OCI-LY1 (cell line): ENCODE results near the gene TNIP1.

Experiments used
- H2AFZ ChIP-seq: fragments of 200-600 bp; sonication (generic), shearing (Covaris generic); 2 replicates; pipeline ENCODE4 v1.6.0; 2014; ENCODE audit warnings: antibody characterized with exemption, mild to moderate bottlenecking, low read length
- H3F3A ChIP-seq: fragments of 200-600 bp; sonication (generic), shearing (Covaris generic); 2 replicates; pipeline ENCODE4 v1.6.0; 2014; ENCODE audit warnings: mild to moderate bottlenecking, antibody characterized with exemption, low read length, moderate library complexity; ENCODE audit not compliant: insufficient read depth
- H3K27ac ChIP-seq: fragments of 200-600 bp; sonication (generic); 2 replicates; pipeline ENCODE4 v1.5.1; 2014; ENCODE audit warnings: low read length, mixed run types, mild to moderate bottlenecking, low read depth; ENCODE audit not compliant: poor library complexity, severe bottlenecking
- H3K27me3 ChIP-seq: fragments of 200-600 bp; sonication (generic); 2 replicates; pipeline ENCODE4 v1.6.0; 2014; ENCODE audit warnings: antibody characterized with exemption, mild to moderate bottlenecking, low read length, moderate library complexity; ENCODE audit not compliant: insufficient read depth
- H3K36me3 ChIP-seq: fragments of 200-600 bp; sonication (generic); 2 replicates; pipeline ENCODE4 v1.6.1; 2014; ENCODE audit warnings: mild to moderate bottlenecking, antibody characterized with exemption, low read length, moderate library complexity, mixed read lengths; ENCODE audit not compliant: insufficient read depth
- H3K4me1 ChIP-seq: fragments of 200-600 bp; sonication (generic); 2 replicates; pipeline ENCODE4 v1.5.1; 2014; ENCODE audit warnings: mild to moderate bottlenecking, low read length, moderate library complexity; ENCODE audit not compliant: insufficient read depth, severe bottlenecking
- H3K4me2 ChIP-seq: fragments of 200-600 bp; sonication (generic), shearing (Covaris generic); 2 replicates; pipeline ENCODE4 v1.6.1; 2014; ENCODE audit warnings: low read length
- H3K4me3 ChIP-seq: fragments of 200-600 bp; sonication (generic); 2 replicates; pipeline ENCODE4 v1.5.1; 2014; ENCODE audit warnings: low read length, low read depth, mild to moderate bottlenecking, mixed read lengths; ENCODE audit not compliant: poor library complexity, severe bottlenecking
- H3K79me2 ChIP-seq: fragments of 200-600 bp; shearing (Covaris generic); 2 replicates; pipeline ENCODE4 v1.6.1; 2016; ENCODE audit warnings: mixed run types, low read length, mixed read lengths; ENCODE audit not compliant: insufficient read depth
- H3K9ac ChIP-seq: fragments of 200-600 bp; sonication (generic), shearing (Covaris generic); 2 replicates; pipeline ENCODE4 v1.6.1; 2014; ENCODE audit warnings: mild to moderate bottlenecking, low read length, mixed read lengths
- H3K9me2 ChIP-seq: fragments of 200-600 bp; sonication (generic), shearing (Covaris generic); 2 replicates; pipeline ENCODE4 v1.6.1; 2014; ENCODE audit warnings: low read depth, mild to moderate bottlenecking, low read length, mixed read lengths
- H3K9me3 ChIP-seq: fragments of 200-600 bp; shearing (Covaris generic); 2 replicates; pipeline ENCODE4 v1.6.1; 2014; ENCODE audit warnings: low read length, mixed read lengths
- H4K20me1 ChIP-seq: fragments of 200-600 bp; sonication (generic), shearing (Covaris generic); 2 replicates; pipeline ENCODE4 v1.6.0; 2016; ENCODE audit warnings: mild to moderate bottlenecking, low read length; ENCODE audit not compliant: insufficient read depth
- CTCF ChIP-seq: fragments of 200-600 bp; sonication (generic), shearing (Covaris generic); IDR thresholded peaks from 2 replicates; pipeline ENCODE4 v1.5.1; 2017; ENCODE audit warnings: mild to moderate bottlenecking, antibody characterized with exemption, low read length, moderate library complexity, mixed read lengths
- EZH2 ChIP-seq: fragments of 200-600 bp; sonication (generic), shearing (Covaris generic); IDR thresholded peaks from 2 replicates; pipeline ENCODE4 v1.8.0; 2017; ENCODE audit warnings: borderline replicate concordance, mixed run types, mild to moderate bottlenecking, antibody characterized with exemption, low read length, moderate library complexity, mixed read lengths

The TNIP1 gene

GRCh38 chr5:151086905-151087360 is 6.1 kb upstream of the TNIP1 start:
- H3K4me2 ChIP-seq = peak overlapping the region; percentile 67
- no peak overlapping the region for H2AFZ ChIP-seq
- H3K9me2 ChIP-seq = no peaks in the 10 kb centered on the region
- peak overlapping the region; percentile 54 for H3K27ac ChIP-seq
- no peaks in the 10 kb centered on the region for H3K79me2 ChIP-seq
- H4K20me1 ChIP-seq = no peaks in the 10 kb centered on the region
- peak overlapping the region; percentile 61 for H3K4me3 ChIP-seq
- H3K9ac ChIP-seq = peak overlapping the region; percentile 71; the same call in 1 of the 2 replicates
- H3K36me3 ChIP-seq = no peaks in the 10 kb centered on the region
- H3K4me1 ChIP-seq = peaks cover 51% of the 10 kb centered on the region
- H3F3A ChIP-seq = no peaks in the 10 kb centered on the region
- no peaks in the 10 kb centered on the region for H3K27me3 ChIP-seq
- H3K9me3 ChIP-seq = no peaks in the 10 kb centered on the region
- TF ChIP-seq CTCF (no peak), EZH2 (no peak)

- peak overlapping the region; percentile 54 for H3K27ac ChIP-seq
- H3K79me2 ChIP-seq = no peaks in the 10 kb centered on the region
- peak overlapping the region; percentile 61 for H3K4me3 ChIP-seq
- peak overlapping the region; percentile 67 for H3K4me2 ChIP-seq
- no peaks in the 10 kb centered on the region for H3K9me2 ChIP-seq
- H3K4me1 ChIP-seq = peaks cover 55% of the 10 kb centered on the region
- H3F3A ChIP-seq = no peaks in the 10 kb centered on the region
- H3K9me3 ChIP-seq = no peaks in the 10 kb centered on the region
- no peaks in the 10 kb centered on the region for H3K27me3 ChIP-seq
- H3K36me3 ChIP-seq = no peaks in the 10 kb centered on the region
- peak overlapping the region; percentile 71; the same call in 1 of the 2 replicates for H3K9ac ChIP-seq
- no peaks in the 10 kb centered on the region for H4K20me1 ChIP-seq
- TF ChIP-seq CTCF (no peak), EZH2 (no peak)
- H2AFZ ChIP-seq = no peak overlapping the region
These were observed 5.5 kb upstream of the TNIP1 start for GRCh38 chr5:151086192-151086869.

GRCh38 chr5:151085517-151086041 is 4.7 kb upstream of the TNIP1 start:
- Histone ChIP-seq H3K4me2 (peak overlapping the region; percentile 67; the same call in 1 of the 2 replicates), H3K9me3 (no peaks in the 10 kb centered on the region), H3K9me2 (no peaks in the 10 kb centered on the region), H3K27me3 (no peaks in the 10 kb centered on the region), H3K4me3 (peak overlapping the region; percentile 61), H3K4me1 (peaks cover 55% of the 10 kb centered on the region), H3K9ac (peak overlapping the region; percentile 15; the same call in 1 of the 2 replicates), H3F3A (no peaks in the 10 kb centered on the region), H3K36me3 (no peaks in the 10 kb centered on the region), H4K20me1 (no peaks in the 10 kb centered on the region), H3K27ac (peak overlapping the region; percentile 3), H2AFZ (no peak overlapping the region), H3K79me2 (no peaks in the 10 kb centered on the region)
- TF ChIP-seq CTCF = no peak
- TF ChIP-seq EZH2 = no peak
